ENCODE results near the gene STAT4.

GRCh38 chr2:191038241-191038725, 112.5 kb downstream of the STAT4 start:
- TF ChIP-seq CTCF (IDR thresholded peaks at IDR 0.05; ENCODE audit: low read length) (no peak), EZH2phosphoT487 (IDR thresholded peaks at IDR 0.05; ENCODE audit: low read length) (no peak), EZH2 (optimal IDR thresholded peaks at IDR 0.05; ENCODE audit: low read depth, low read length) (no peak)

Measured in MM.1S (cell line).